Aorta (tissue), 5 donors: ENCODE data around the gene KIF26A. TPM values are rescaled to one million over a fixed set of nuclear protein-coding genes. Genes with fewer than 3 reads are reported as not detected.

Experiments
- ATAC-seq: fragments of 200-7000 bp; cut with Tn5 transposase; one replicate; pipeline ENCODE4 v1.9.1; 2022; ENCODE audit warnings: moderate library complexity; ENCODE audit not compliant: low FRiP score
- DNase-seq, 2 donors: peaks; one replicate each; pipeline ENCODE4 v3.0.0-alpha.2; 2020
- H3K27ac ChIP-seq, 2 donors: one replicate each; pipeline ENCODE4 v1.5.1; 2013; ENCODE audit warnings: low read length in 2 of 2, mild to moderate bottlenecking in 2 of 2, moderate library complexity in 2 of 2, control low read depth in 1 of 2, inconsistent platforms in 1 of 2, low read depth in 1 of 2
- H3K27me3 ChIP-seq, 2 donors: one replicate each; pipeline ENCODE4 v1.6.1; 2013; ENCODE audit warnings: control low read depth in 1 of 2, low read length in 1 of 2, mild to moderate bottlenecking in 1 of 2, moderate library complexity in 1 of 2; ENCODE audit not compliant: insufficient read depth in 2 of 2, control insufficient read depth in 1 of 2
- H3K36me3 ChIP-seq, 2 donors: one replicate each; pipeline ENCODE4 v1.6.1; 2013; ENCODE audit warnings: control low read depth in 1 of 2, low read length in 1 of 2, mild to moderate bottlenecking in 1 of 2; ENCODE audit not compliant: insufficient read depth in 2 of 2, control insufficient read depth in 1 of 2
- H3K4me1 ChIP-seq, 2 donors: one replicate each; pipeline ENCODE4 v1.6.1; 2013; ENCODE audit warnings: low read length in 2 of 2, control low read depth in 1 of 2, mild to moderate bottlenecking in 1 of 2, moderate library complexity in 1 of 2; ENCODE audit not compliant: insufficient read depth in 2 of 2, control insufficient read depth in 1 of 2
- H3K4me3 ChIP-seq, 2 donors: one replicate each; pipeline ENCODE4 v1.5.1; 2013; ENCODE audit warnings: low read length in 2 of 2, control low read depth in 1 of 2, mild to moderate bottlenecking in 1 of 2
- H3K9me3 ChIP-seq: one replicate; pipeline ENCODE4 v1.6.1; 2013; ENCODE audit warnings: mild to moderate bottlenecking, low read length; ENCODE audit not compliant: control insufficient read depth
- WGBS, 2 donors: extraction: QIAGEN DNeasy Blood & Tissue Kit; methylation state at CpG; one replicate each; pipeline ENCODE4 v1.1.7; 2013; 5-methylcytosine and 5-hydroxymethylcytosine counted together
- intact Hi-C, 2 donors: fragments of 100-400 bp; cut with DNase I; formaldehyde crosslinking; loops; one replicate each; pipeline versions ENCODE4 v1.14.2 to v1.15.0; 2022
- polyA plus RNA-seq, 2 donors: library from polyadenylated mRNA; stranded (reverse); fragments of 200-250 nt; gene quantifications; one replicate each; pipeline ENCODE4 v1.2.3, GENCODE V29; 2013
- total RNA-seq, 2 donors: library from RNA; stranded (reverse); fragmentation: NEBNext Ultra II Directional; extraction: Animal tissue kit (Norgen Biotek cat#: 25700); gene quantifications; one replicate each; pipeline ENCODE4 v1.2.1, GENCODE V29; 2021
- donor health status: healthy with polysubstance abuse.
- donor health status: Bipolar disorder and iron deficiency.
- donor health status: DM: no; HTN: no; CAD: no.
- donor health status: DM: no; HTN: no; CAD: no.
- donor health status: DM: yes; HTN: yes; CAD: no.

The KIF26A gene
- total and polyA plus RNA-seq, 4 donors, result 0.13 to 8.3 (median 3.2) TPM

GRCh38 chr14:104192883-104193245 lies 54.5 kb downstream of the KIF26A start:
- no peaks in the 10 kb centered on the region for H3K9me3 ChIP-seq
- DNase-seq, result no peak
- no peak for ATAC-seq
- no peak overlapping the region for H3K4me3 ChIP-seq
- no peak overlapping the region for H3K27ac ChIP-seq
- H3K36me3 ChIP-seq, result no peaks in the 10 kb centered on the region
- H3K27me3 ChIP-seq, result no peaks in the 10 kb centered on the region
- 91% methylated on average over 10 of the region's 10 CpGs for WGBS, 2 donors
- intact Hi-C loops, result no loop called here
- H3K4me1 ChIP-seq, result no peaks in the 10 kb centered on the region

GRCh38 chr14:104194016-104194415 lies 55.6 kb downstream of the KIF26A start:
- Histone ChIP-seq H3K4me1 (no peaks in the 10 kb centered on the region), H3K27me3 (no peaks in the 10 kb centered on the region), H3K36me3 (no peaks in the 10 kb centered on the region), H3K9me3 (no peaks in the 10 kb centered on the region), H3K4me3 (no peak overlapping the region), H3K27ac (no peak overlapping the region)
- 84 to 87% methylated on average over 13 to 14 of the region's 14 CpGs for WGBS, 2 donors
- DNase-seq, result no peak
- no peak for ATAC-seq
- intact Hi-C loops, result no loop called here

- Histone ChIP-seq H3K4me1 (no peaks in the 10 kb centered on the region), H3K36me3 (no peaks in the 10 kb centered on the region), H3K4me3 (no peak overlapping the region), H3K27me3 (no peaks in the 10 kb centered on the region), H3K9me3 (no peaks in the 10 kb centered on the region), H3K27ac (no peak overlapping the region)
- no peak for DNase-seq
- no peak for ATAC-seq
- intact Hi-C loops, result no loop called here
- WGBS, 2 donors, result 90 to 93% methylated on average over 11 of the region's 11 CpGs
These were observed 56.3 kb downstream of the KIF26A start for GRCh38 chr14:104194716-104195115.

GRCh38 chr14:104195361-104195760 lies 57.0 kb downstream of the KIF26A start:
- DNase-seq (no peak), ATAC-seq (no peak)
- H3K9me3 ChIP-seq, result no peaks in the 10 kb centered on the region
- H3K36me3 ChIP-seq, result no peaks in the 10 kb centered on the region
- H3K27ac ChIP-seq, result no peak overlapping the region
- intact Hi-C loops, result no loop called here
- WGBS, 2 donors, result 88 to 90% methylated on average over 16 of the region's 16 CpGs
- no peaks in the 10 kb centered on the region for H3K27me3 ChIP-seq
- no peaks in the 10 kb centered on the region for H3K4me1 ChIP-seq
- no peak overlapping the region for H3K4me3 ChIP-seq

- no peak for ATAC-seq
- intact Hi-C loops, result no loop called here
- H3K9me3 ChIP-seq, result no peaks in the 10 kb centered on the region
These were observed 57.5 kb downstream of the KIF26A start for GRCh38 chr14:104195878-104196277.

GRCh38 chr14:104196461-104197140 lies 58.2 kb downstream of the KIF26A start:
- intact Hi-C loops, result no loop called here
- H3K27ac ChIP-seq, result no peak overlapping the region
- H3K4me1 ChIP-seq, result no peaks in the 10 kb centered on the region
- WGBS, 2 donors, result 18 to 24% methylated on average over 12 to 14 of the region's 14 CpGs
- ATAC-seq (no peak), DNase-seq (no peak)
- no peaks in the 10 kb centered on the region for H3K9me3 ChIP-seq
- H3K27me3 ChIP-seq, result no peaks in the 10 kb centered on the region
- H3K36me3 ChIP-seq, result no peaks in the 10 kb centered on the region
- no peak overlapping the region for H3K4me3 ChIP-seq

More at GRCh38 chr14:104195878-104196277, 57.5 kb downstream of the KIF26A start:
- H3K27ac ChIP-seq, result no peak overlapping the region
- no peaks in the 10 kb centered on the region for H3K36me3 ChIP-seq
- WGBS, 2 donors, result 34 to 41% methylated on average over 17 of the region's 17 CpGs
- DNase-seq, result no peak
- no peaks in the 10 kb centered on the region for H3K4me1 ChIP-seq
- no peak overlapping the region for H3K4me3 ChIP-seq
- H3K27me3 ChIP-seq, result no peaks in the 10 kb centered on the region

- intact Hi-C loops, result no loop called here
- H3K4me1 ChIP-seq, result no peaks in the 10 kb centered on the region
- no peak for ATAC-seq
- H3K4me3 ChIP-seq, result no peak overlapping the region
- WGBS, 2 donors, result 93 to 94% methylated on average over 5 of the region's 5 CpGs
- no peaks in the 10 kb centered on the region for H3K27me3 ChIP-seq
- H3K27ac ChIP-seq, result no peak overlapping the region
- H3K36me3 ChIP-seq, result no peaks in the 10 kb centered on the region
- DNase-seq, result no peak
- H3K9me3 ChIP-seq, result no peaks in the 10 kb centered on the region
These were observed 59.3 kb downstream of the KIF26A start for GRCh38 chr14:104197449-104198247.

- intact Hi-C loops, result no loop called here
- 66 to 76% methylated on average over 23 of the region's 23 CpGs for WGBS, 2 donors
These were observed 61.0 kb downstream of the KIF26A start for GRCh38 chr14:104199266-104199895.

More at GRCh38 chr14:104199266-104199895, 61.0 kb downstream of the KIF26A start:
- no peaks in the 10 kb centered on the region for H3K9me3 ChIP-seq
- H3K4me1 ChIP-seq, result no peaks in the 10 kb centered on the region
- DNase-seq (no peak), ATAC-seq (no peak)
- no peaks in the 10 kb centered on the region for H3K36me3 ChIP-seq
- no peak overlapping the region for H3K4me3 ChIP-seq
- no peak overlapping the region for H3K27ac ChIP-seq
- H3K27me3 ChIP-seq, result no peaks in the 10 kb centered on the region
